Ovary (tissue), 3 donors: ENCODE data around the gene CALB2.

ENCODE experiments used
- CTCF ChIP-seq, 3 donors: fragments of 450-650 bp in 2 of 3; fragments of 200-600 bp in 1 of 3; IDR thresholded peaks; one replicate each; pipeline versions ENCODE4 v1.5.1 to v1.8.0; 2016 to 2022; ENCODE audit warnings: antibody characterized with exemption in 3 of 3, mild to moderate bottlenecking in 1 of 3
- EP300 ChIP-seq: sonication (generic); formaldehyde crosslinking; IDR thresholded peaks from one replicate; pipeline ENCODE4 v1.6.1; 2017; ENCODE audit warnings: antibody characterized with exemption
- POLR2A ChIP-seq: fragments of 450-650 bp; IDR thresholded peaks from one replicate; pipeline ENCODE4 v1.6.1; 2017; ENCODE audit warnings: antibody characterized with exemption, mild to moderate bottlenecking, moderate library complexity
- donor health status: DM: no; HTN: no; CAD: no.

- TF ChIP-seq CTCF (IDR thresholded peaks at IDR 0.05) = no peak
- no peak for TF ChIP-seq POLR2A
- TF ChIP-seq EP300 = no peak
Measured at GRCh38 chr16:71426880-71427615, 68.5 kb downstream of the CALB2 start.
